GM23338 (cell line): ENCODE data around the gene DHRSX. TPM values are rescaled to one million over a fixed set of nuclear protein-coding genes. Genes with fewer than 3 reads are reported as not detected.

ENCODE experiments used
- ATAC-seq: fragments of 200-7000 bp; cut with Tn5 transposase; 3 replicates; pipeline ENCODE4 v1.9.1; 2020
- DNase-seq: peaks from one replicate; pipeline ENCODE4 v3.0.0-alpha.2; 2015; ENCODE audit warnings: low spot score
- H2AFZ ChIP-seq: fragments of 200-600 bp; sonication (generic); 2 replicates; pipeline ENCODE4 v1.8.0; 2016; ENCODE audit warnings: antibody characterized with exemption, mild to moderate bottlenecking, moderate library complexity
- H3F3A ChIP-seq: fragments of 200-600 bp; sonication (generic); replicated peaks from 2 replicates; pipeline ENCODE4 v1.8.0; 2017; ENCODE audit warnings: antibody characterized with exemption, mixed run types, low read depth
- H3K27ac ChIP-seq: fragments of 200-600 bp; sonication (generic); 2 replicates; pipeline ENCODE4 v1.6.1; 2016; ENCODE audit warnings: low read depth
- H3K27me3 ChIP-seq: fragments of 200-600 bp; sonication (generic); 2 replicates; pipeline ENCODE4 v1.8.0; 2016; ENCODE audit warnings: mild to moderate bottlenecking, mixed run types, moderate library complexity; ENCODE audit not compliant: insufficient read depth
- H3K36me3 ChIP-seq: fragments of 200-600 bp; sonication (generic); 2 replicates; pipeline ENCODE4 v1.8.0; 2016; ENCODE audit warnings: mild to moderate bottlenecking; ENCODE audit not compliant: insufficient read depth
- H3K4me1 ChIP-seq: fragments of 200-600 bp; sonication (generic); 2 replicates; pipeline ENCODE4 v1.8.0; 2016; ENCODE audit warnings: mild to moderate bottlenecking, moderate library complexity; ENCODE audit not compliant: insufficient read depth
- H3K4me2 ChIP-seq: fragments of 200-600 bp; sonication (generic); 2 replicates; pipeline ENCODE4 v1.7.1; 2017; ENCODE audit warnings: mixed run types
- H3K4me3 ChIP-seq: fragments of 200-600 bp; sonication (generic); 2 replicates; pipeline ENCODE4 v1.6.1; 2016; ENCODE audit warnings: mixed run types
- H3K79me2 ChIP-seq: fragments of 200-600 bp; sonication (generic); replicated peaks from 2 replicates; pipeline ENCODE4 v1.8.0; 2017; ENCODE audit warnings: mild to moderate bottlenecking; ENCODE audit not compliant: insufficient read depth
- H3K9me2 ChIP-seq: fragments of 200-600 bp; sonication (generic); 2 replicates; pipeline ENCODE4 v1.8.0; 2017; ENCODE audit not compliant: insufficient read depth
- H4K20me1 ChIP-seq: fragments of 200-600 bp; sonication (generic); replicated peaks from 2 replicates; pipeline ENCODE4 v1.8.0; 2017; ENCODE audit warnings: mild to moderate bottlenecking; ENCODE audit not compliant: insufficient read depth
- H3K27ac Mint-ChIP-seq: 2 replicates; pipeline ENCODE4 v1.8.0; 2020; ENCODE audit warnings: inconsistent platforms, mild to moderate bottlenecking, moderate library complexity, mixed read lengths
- H3K27me3 Mint-ChIP-seq: 3 replicates; pipeline ENCODE4 v1.8.0; 2022; ENCODE audit warnings: low read depth, mild to moderate bottlenecking, moderate library complexity, mixed read lengths, inconsistent platforms; ENCODE audit not compliant: insufficient read depth, poor library complexity
- H3K36me3 Mint-ChIP-seq: 3 replicates; pipeline ENCODE4 v1.8.0; 2021; ENCODE audit warnings: low read depth, mild to moderate bottlenecking, inconsistent platforms, moderate library complexity, mixed read lengths
- H3K4me1 Mint-ChIP-seq: 3 replicates; pipeline ENCODE4 v1.8.0; 2020; ENCODE audit warnings: mild to moderate bottlenecking, inconsistent platforms, mixed read lengths
- H3K4me3 Mint-ChIP-seq: 3 replicates; pipeline ENCODE4 v1.8.0; 2021; ENCODE audit warnings: moderate library complexity, mild to moderate bottlenecking, inconsistent platforms, mixed read lengths
- H3K9me3 Mint-ChIP-seq: 3 replicates; pipeline ENCODE4 v1.8.0; 2020; ENCODE audit warnings: moderate library complexity, mild to moderate bottlenecking, inconsistent platforms, mixed read lengths
- CREB1 ChIP-seq: fragments of 250-450 bp; sonication (Bioruptor Pico); IDR thresholded peaks from 2 replicates; pipeline ENCODE4 v1.5.0; 2020; ENCODE audit warnings: low read depth, mild to moderate bottlenecking, moderate library complexity
- CTCF ChIP-seq, 2 experiments: fragments of 200-600 bp in 1 of 2; sonication (generic) in 1 of 2; conservative IDR thresholded peaks; 2 replicates each; pipeline versions ENCODE4 v1.5.1 to v1.6.1; 2016 to 2017; ENCODE audit warnings: antibody characterized with exemption in 2 of 2, low read depth in 2 of 2, mild to moderate bottlenecking in 2 of 2, moderate library complexity in 1 of 2
- ETS1 ChIP-seq: IDR thresholded peaks from 2 replicates; pipeline ENCODE4 v1.6.1; 2016; ENCODE audit warnings: antibody characterized with exemption
- EZH2 ChIP-seq: fragments of 200-600 bp; sonication (generic); IDR thresholded peaks from one replicate; pipeline ENCODE4 v1.8.0; 2017; ENCODE audit warnings: antibody characterized with exemption, mild to moderate bottlenecking, low read depth; ENCODE audit not compliant: unreplicated experiment
- EZH2phosphoT487 ChIP-seq: fragments of 200-600 bp; sonication (generic); IDR thresholded peaks from one replicate; pipeline ENCODE4 v1.8.1; 2018; ENCODE audit warnings: antibody characterized with exemption; ENCODE audit not compliant: unreplicated experiment
- JUNB ChIP-seq: IDR thresholded peaks from one replicate; pipeline ENCODE4 v1.6.1; 2016; ENCODE audit warnings: antibody characterized with exemption; ENCODE audit not compliant: unreplicated experiment
- NANOG ChIP-seq: IDR thresholded peaks from 2 replicates; pipeline ENCODE4 v1.6.1; 2016; ENCODE audit warnings: antibody characterized with exemption, borderline replicate concordance
- POLR2AphosphoS5 ChIP-seq: IDR thresholded peaks from 2 replicates; pipeline ENCODE4 v1.6.1; 2016; ENCODE audit warnings: antibody characterized with exemption, low read depth
- REST ChIP-seq: IDR thresholded peaks from one replicate; pipeline ENCODE4 v1.6.1; 2018; ENCODE audit warnings: antibody characterized with exemption; ENCODE audit not compliant: unreplicated experiment
- ZNF114 ChIP-seq: fragments of 250-450 bp; sonication (Bioruptor Pico); IDR thresholded peaks from 2 replicates; pipeline ENCODE4 v1.5.0; 2020; ENCODE audit warnings: mild to moderate bottlenecking, moderate library complexity
- ZNF331 ChIP-seq: fragments of 250-450 bp; sonication (Bioruptor Pico); IDR thresholded peaks from 2 replicates; pipeline ENCODE4 v1.5.0; 2020; ENCODE audit warnings: low read depth, mild to moderate bottlenecking, moderate library complexity
- ZNF462 ChIP-seq: fragments of 250-450 bp; sonication (Bioruptor Pico); IDR thresholded peaks from 2 replicates; pipeline ENCODE4 v1.5.0; 2020; ENCODE audit warnings: mild to moderate bottlenecking, moderate library complexity
- polyA plus RNA-seq: library from polyadenylated mRNA; unstranded; fragments of >200 nt; fragmentation: Nextera tagmentation; extraction: Ambion mirVana; gene quantifications from 2 replicates; pipeline ENCODE4 v1.2.1, GENCODE V29; 2016
- total RNA-seq: library from RNA; depleted of rRNA; stranded (reverse); fragments of >200 nt; shearing (Covaris generic); gene quantifications from 2 replicates; pipeline ENCODE4 v1.2.3, GENCODE V29; 2014

DHRSX gene
- total and polyA plus RNA-seq, 2 experiments from 2014 or later: 33.9 to 43.0 TPM

GRCh38 chrX:2272337-2272736 is 228.4 kb downstream of the DHRSX start:
- H3K79me2 ChIP-seq: peaks cover 3% of the 10 kb centered on the region; the same call in 1 of the 2 replicates
- H3K36me3 ChIP-seq: no peaks in the 10 kb centered on the region; the same call in 1 of the 2 replicates
- no peak for TF ChIP-seq ZNF331 (CRISPR knock-in tag)
- TF ChIP-seq ZNF114 (CRISPR knock-in tag): no peak
- no peak for TF ChIP-seq EZH2phosphoT487
- no peak for TF ChIP-seq NANOG
- TF ChIP-seq CTCF (conservative IDR thresholded peaks at IDR 0.05; ENCODE audit: low read depth in 2 of 2): no peak
- TF ChIP-seq JUNB: no peak
- no peak for TF ChIP-seq REST
- no peak for TF ChIP-seq POLR2AphosphoS5
- TF ChIP-seq EZH2: no peak
- no peak for TF ChIP-seq ETS1
- TF ChIP-seq CREB1 (CRISPR knock-in tag): no peak
- no peak for TF ChIP-seq ZNF462
- H3F3A ChIP-seq: 0 out of 2 replicates have a peak, but pooled peaks cover 4% of the 10 kb centered on the region
- H3K27me3 ChIP-seq: no peaks in the 10 kb centered on the region
- H3K36me3 Mint-ChIP-seq: peaks cover 32% of the 10 kb centered on the region
- ATAC-seq (peak; percentile 75), DNase-seq (peak; percentile 26)
- no peaks in the 10 kb centered on the region for H4K20me1 ChIP-seq
- H3K27ac ChIP-seq: peak overlapping the region; percentile 74
- H3K4me1 ChIP-seq: peaks cover 11% of the 10 kb centered on the region; the same call in 1 of the 2 replicates
- peaks cover 12% of the 10 kb centered on the region for H3K4me1 Mint-ChIP-seq
- no peak overlapping the region for H2AFZ ChIP-seq
- H3K9me2 ChIP-seq: no peaks in the 10 kb centered on the region
- no peak overlapping the region for H3K4me3 Mint-ChIP-seq
- H3K27ac Mint-ChIP-seq: peak overlapping the region; percentile 57; the same call in 1 of the 2 replicates
- H3K4me2 ChIP-seq: no peak overlapping the region
- H3K27me3 Mint-ChIP-seq: peaks cover 6% of the 10 kb centered on the region
- H3K9me3 Mint-ChIP-seq: peaks cover 14% of the 10 kb centered on the region
- no peak overlapping the region for H3K4me3 ChIP-seq
